Inflammatory macrophage treated with lipopolysaccharide for 4 hours (primary cell): ENCODE results near the gene OGFOD1.

Experiments used
- DNase-seq: peaks from one replicate; pipeline ENCODE4 v3.0.0-alpha.2; 2020

Gene OGFOD1

DNA sequence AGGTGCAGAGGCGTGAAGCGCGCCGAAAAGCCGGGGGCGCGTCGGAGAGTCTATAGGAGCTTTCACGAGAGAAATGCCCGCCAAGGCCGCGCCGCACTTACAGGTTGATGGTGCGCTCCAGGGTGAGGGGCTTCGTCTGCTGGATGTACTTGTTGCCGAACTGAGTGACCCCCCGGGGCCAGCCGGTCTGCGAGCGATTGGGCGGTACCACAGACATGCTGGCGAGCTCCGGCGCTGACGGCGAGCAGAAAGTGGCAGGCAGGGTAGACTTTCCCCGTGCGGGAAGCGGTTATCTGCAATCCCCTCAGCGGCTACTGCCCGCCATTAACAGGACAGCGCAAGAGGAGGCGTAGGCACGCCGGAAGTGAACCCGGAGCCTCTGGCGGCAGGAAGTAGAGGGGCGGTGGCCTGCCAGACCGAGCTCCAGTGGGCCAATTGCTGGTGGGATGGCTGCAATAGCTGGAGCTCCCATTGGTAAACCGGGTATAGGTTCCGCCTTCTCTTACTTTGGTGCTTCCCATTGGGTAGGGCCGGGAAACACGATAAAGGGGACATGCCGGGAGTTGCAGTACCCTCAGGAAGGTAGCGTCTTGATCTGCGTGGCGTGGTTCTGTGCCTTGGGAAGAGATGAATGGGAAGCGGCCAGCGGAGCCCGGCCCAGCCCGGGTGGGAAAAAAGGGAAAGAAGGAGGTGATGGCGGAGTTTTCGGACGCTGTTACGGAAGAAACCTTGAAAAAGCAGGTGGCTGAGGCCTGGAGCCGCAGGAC is at the start of gene OGFOD1, which contains the start of gene NUDT21:
OGFOD1 (plus strand) TSS at position 569 of the 767 bp plus-strand sequence; CDS start at position 628, 59 bp downstream.
NUDT21 (minus strand) TSS at position 347 of the 767 bp plus-strand sequence; CDS start at position 217, 130 bp downstream.
- peak; percentile 99 for DNase-seq

DNA sequence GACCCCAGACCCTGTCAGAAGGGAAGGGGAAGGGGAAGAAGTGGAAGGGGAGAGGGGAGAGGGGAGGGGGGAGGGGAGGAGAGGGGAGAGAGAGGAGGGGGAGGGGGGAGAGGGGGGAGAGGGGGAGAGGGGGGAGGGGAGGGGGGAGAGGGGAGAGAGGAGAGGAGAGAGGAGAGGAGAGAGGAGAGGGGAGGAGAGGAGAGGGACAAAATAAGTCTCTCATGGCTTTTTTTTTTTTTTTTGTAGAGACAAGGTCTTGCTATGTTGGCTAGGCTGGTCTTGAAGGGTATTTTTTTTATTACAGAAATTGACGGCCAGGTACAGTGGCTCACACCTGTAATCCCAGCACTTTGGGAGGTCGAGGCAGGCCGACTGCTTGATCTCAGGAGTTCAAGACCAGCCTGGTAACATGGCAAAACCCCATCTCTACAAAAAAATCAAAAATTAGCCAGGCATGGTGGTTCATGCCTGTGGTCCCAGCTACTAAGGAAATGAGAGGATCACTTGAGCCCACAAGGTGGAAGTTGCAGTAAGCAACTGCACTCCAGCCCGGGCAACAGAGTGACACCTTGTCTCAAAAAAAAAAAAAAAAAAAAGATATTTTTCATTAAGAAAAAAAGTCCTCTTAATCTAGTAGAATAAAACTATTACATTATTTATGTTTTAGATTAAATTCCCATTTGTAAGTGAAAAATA is 45.2 kb upstream of the OGFOD1 start:
- DNase-seq = no peak

DNA sequence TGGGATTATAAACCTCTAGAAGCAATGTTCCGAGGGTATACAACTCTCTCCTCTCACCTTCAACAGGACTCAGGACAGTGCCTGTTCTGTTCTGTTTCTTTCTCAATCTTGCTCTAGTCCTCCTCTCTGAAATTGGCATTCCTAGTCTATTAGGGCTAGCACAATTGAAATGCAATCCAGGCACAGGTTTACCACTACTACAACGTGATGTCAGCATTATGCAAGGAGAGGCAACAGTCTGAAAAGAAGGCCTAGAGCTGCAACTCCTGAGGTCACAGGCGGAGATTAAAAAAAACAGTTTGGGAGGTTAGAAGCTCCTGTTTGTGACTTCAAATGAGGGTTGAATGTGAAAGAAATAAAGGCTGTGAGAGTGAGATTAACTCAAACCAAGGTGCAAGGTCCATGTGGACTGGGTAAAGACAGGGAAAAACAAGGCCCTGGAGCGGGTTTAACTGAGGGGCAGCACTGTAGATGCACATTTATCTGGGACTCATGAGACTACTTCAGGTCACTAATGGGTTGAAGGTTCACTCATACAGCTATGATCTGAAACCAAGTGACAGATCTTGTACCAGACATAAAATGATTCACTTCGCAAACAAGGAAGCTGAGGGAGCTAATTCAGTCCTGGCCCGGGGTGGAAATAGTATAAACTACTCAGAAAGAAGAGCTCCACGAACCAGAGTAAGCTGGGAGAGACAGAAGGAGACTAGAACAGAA is 42.8 kb upstream of the OGFOD1 start:
- peak; percentile 35 for DNase-seq

DNA sequence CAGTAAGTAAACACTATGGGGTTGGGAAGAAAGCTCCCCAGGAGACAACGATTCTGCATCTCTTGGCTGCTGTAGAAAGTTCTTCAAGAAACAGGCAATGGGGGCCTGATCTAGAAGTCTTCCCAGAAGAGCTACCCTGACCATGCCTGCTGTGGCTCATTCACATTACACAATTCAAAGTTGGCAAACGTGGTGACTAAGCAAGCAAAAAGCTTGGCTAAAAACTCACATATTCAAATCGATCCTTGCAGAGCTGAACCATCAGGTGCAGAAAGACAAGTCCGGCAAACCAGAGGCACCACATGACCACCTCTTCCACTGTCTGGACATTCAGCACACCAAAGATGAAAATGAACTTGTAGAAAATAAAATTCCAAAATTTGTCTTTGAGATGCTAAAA is 42.2 kb upstream of the OGFOD1 start:
- DNase-seq = peak; percentile 67

DNA sequence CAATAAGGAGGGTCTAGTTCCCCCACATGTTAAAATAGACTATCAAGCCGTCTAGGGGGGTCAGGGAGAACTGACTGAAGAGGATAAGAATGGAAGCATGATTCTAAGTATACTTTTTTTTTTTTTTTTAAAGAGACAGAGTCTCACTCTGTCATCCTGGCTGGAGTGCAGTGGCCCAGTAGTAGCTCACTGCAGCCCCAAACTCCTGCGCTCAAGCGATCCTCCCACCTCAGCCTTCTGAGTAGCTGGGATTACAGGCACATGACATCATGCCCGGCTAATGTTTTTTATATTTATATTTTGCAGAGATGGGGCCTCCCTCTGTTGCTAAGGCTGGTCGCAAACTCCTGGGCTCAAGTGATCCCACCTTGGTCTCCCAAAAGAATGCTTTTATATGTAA is 40.2 kb upstream of the OGFOD1 start:
- no peak for DNase-seq

DNA sequence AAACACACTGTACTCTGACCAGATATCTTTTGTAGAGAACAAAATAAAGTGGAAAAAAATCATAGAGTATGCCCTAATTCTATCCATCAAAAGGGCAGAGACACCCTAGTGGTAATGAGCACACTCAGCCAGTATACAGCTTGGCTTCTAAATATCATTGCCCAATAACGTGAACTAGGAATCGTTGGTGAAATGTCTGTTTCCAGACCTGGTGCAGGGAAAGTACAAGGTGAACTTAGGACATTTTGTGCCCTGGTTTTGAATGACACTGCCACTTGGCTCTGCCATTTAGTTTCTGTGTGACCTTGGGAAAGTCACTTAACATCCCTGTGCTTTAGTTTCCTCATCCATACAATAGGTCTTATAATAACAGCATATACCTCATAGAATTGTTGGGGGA is 39.7 kb upstream of the OGFOD1 start:
- no peak for DNase-seq

DNA sequence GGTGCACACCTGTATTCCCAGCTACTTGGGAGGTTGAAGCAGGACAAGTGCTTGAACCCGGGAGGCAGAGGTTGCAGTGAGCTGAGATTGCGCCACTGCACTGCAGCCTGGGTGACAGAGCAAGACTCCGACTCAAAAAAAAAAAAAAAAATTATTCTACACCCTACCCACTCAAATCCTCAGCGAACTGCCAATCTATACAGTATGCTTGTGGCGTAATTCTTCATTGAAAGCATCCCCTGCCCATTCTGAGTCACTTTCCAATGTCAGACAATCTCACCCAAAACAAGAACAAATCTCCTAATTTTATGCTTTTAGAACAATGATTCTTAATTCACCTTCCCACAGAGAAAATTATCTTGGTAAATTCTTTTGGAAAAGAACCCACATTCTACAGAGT is 38.0 kb upstream of the OGFOD1 start:
- peak; percentile 45 for DNase-seq

DNA sequence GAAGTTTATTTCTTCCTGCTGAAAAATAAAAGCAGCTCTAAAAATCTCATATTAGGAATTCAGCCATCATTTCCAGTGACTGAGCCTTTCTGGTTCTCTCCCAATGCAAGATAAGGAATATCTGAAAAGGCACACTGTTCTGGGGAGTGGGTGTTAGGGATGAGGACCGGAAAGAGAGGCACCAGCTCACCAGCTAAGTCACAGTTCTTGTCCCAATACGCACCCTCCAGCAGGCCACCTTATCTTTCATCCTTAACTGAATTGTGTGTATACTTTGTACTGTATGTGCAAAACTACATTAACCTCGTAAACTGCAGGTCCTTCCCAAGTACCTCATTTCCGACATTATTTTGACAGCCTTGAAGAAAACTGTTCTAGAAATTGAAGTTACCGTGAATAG is 37.0 kb upstream of the OGFOD1 start:
- DNase-seq = no peak

DNA sequence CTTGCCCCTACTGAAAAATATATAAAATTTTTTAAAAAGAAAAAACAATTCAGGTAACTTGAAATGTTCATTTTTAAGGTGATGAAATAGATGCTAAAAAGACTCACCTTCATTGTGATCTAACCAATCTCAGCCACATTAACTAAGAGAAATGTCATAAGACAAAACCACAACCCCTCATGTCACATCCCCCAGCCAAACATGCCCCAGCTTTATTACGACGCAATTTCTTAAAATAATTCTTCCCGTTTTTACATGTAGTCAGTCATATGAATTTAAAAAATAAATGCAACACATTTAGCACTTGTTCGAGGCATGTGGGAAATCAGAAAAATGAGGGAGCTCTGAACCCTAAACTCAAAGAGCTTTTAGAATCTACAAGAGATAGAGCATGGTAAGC is 35.5 kb upstream of the OGFOD1 start:
- peak; percentile 72 for DNase-seq

DNA sequence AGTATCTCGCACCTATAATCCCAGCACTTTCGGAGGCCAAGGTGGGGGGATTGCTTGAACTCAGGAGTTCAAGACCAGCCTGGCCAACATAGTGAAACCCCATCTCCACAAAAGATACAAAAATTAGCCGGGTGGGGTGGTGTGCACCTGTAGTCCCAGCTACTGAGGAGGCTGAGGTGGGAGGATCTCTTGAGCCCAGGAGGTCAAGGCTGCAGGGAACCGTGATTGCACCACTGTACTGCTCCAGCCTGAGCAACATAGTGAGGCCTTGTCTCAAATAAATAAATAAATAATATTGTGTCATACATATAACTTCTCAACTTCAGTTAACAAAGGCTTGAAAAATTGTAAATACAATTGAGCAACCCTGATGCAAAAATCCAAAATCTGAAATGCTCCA is 34.2 kb upstream of the OGFOD1 start:
- no peak for DNase-seq

DNA sequence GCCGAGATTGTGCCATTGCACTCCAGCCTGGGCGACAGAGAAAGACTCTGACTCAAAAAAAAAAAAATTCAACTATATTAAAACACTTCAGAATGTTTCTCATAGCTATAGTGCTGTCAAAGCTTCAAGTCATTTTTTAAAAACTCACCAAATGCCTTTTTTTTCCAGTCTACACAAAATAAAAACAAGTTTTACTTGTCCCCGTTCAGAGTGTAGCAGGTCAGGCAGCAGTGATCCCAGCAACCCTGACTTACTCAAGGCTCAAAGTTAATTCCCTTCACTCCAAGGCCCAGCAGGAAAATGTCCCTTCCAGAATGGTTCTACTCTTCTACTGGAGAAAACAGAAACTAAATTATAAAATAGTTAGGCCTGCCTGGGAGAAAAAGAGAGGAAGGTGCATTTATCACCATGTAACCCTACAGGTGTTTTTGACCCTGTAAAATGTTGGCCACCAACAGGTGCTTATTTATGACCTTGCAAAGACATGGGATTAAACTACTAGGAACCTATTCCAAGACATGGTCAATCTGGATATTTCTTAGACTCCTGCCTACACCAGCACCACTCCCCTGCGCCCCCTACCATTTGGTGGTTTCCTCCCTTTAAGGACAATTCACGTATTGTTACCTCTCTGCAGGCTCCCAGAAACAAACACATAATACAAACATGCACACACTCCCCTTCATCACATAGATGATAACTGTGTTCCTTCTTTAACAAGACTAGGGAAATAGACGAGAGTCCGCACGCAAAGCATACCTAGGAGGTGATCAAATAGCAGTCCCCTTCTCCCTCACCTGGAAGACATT is 31.4 kb upstream of the OGFOD1 start:
- DNase-seq = no peak

DNA sequence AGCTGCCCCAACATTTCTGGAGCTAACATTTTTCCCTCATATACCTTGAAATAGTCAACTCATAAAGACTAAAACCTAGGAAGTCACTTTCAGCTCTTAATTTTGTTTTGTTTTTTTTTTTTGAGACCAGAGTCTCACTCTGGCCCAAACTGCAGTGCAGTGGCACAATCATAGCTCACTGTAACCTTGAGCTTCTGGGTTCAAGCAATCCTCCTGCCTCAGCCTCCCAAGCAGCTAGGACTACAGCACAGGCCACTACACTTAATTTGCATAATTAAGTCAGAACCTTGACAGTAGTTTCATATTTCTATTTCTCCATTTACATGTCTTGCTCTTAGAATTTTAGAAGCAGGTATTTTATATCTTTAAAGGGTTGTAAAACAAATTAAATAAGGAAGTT is 30.7 kb upstream of the OGFOD1 start:
- DNase-seq = no peak

DNA sequence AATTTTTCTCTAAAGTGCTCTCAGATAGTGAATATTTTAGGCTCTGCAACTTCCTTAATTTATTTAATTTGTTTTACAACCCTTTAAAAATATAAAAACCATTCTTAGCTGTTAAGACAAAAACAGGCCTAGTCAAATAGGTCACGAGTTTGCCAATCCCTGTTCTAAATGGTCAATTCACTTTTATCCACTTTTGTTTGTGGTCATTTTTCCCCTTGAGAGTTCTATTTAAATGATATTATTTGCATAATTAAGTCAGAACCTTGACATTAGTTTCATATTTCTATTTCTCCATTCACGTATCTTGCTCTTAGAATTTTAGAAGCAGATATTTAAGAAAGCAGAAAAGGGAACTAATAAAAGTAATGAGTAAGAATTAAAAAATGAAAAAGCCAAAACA is 30.0 kb upstream of the OGFOD1 start:
- DNase-seq = peak; percentile 63

DNA sequence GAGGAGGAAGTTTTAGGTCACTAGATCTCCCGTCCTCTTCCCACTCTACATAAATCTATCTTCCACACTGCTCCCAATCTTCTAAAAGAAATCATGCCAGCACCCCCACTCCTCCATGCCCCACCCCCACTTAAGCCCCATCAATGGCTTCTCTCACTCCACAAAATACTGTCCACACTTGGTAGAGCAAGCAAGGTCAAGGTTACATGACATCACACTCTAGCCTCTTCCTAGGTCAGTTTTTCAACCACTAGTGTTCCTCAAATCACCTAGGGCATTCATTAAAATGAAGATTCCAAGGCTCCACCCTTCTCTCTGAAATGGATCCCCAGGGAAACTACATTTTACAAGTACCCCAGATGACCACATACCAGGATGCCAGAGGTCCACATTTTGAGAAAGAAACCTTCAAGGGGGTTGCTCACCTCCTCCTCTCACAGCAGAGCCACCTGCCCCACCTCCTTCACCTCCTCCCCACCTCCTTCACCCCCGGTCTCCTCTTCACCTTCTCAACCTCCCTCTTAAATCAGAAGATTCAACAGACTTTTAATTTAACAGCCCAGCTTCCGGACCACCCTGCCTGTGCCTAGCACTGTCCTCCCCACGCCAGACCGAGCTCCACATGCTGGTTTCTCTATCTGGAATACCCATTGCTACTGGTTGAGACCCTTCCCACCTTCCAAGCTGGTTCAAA is 29.2 kb upstream of the OGFOD1 start:
- no peak for DNase-seq

DNA sequence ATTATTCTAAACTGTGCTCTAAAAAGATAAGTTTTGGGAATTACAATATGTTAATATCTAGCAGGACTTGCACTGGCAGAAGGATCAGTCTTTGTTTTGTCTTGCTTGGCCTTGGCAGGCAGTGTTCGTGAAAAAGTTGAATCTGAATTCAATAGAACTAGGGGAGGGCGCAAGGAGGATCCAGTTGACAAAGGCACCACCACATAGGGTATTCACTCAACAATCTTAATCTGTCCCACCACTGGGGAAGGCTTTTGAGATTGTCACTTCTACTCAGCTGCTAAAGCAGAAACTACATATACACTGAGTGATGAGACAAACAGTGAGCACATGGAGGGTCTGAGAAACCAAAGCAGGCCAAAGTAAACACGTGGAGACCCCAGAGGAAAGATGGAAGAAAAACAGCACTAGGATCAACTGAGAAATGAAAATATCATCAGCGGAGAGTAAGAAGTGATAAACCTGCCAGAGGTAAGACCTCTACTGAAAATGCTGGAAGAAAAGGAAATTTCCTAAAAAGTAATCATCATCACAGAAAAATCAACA is 28.4 kb upstream of the OGFOD1 start:
- DNase-seq = no peak

DNA sequence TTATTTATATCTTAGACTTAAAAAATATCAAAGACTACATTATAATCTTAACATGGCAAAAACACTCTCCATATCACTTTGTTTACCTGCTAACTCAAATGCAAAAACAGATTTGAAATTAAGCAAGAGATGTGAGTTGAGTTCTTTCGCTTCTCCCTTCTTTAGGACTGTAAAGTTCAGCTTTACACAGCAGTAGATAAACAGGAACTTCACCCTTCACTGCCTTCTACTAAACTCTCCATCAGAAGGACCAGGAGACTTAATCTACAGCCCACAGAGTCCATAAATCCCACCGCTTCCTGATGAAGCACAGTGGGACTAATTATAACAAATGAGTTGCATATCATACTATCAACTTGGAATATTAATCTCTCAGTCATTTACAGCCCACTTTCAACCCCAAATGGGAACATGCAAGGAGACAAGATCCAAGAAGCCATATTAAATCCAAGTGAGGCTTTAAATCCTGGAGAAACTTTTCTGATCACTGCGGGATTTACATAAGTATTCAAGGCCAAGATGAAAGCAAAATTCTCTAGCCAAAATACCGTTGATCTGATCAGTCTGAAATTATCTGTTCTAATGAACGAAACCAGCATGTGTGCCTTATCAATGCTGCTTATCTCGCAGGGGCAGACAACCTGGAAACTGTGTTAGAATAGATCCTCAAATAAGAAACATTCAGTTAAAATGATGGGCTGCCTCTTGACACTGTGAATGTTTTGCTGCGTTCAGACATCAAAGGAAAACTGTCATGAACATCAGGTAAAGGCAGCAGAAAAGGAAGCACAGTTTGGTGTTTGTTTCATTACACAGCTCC is 27.6 kb upstream of the OGFOD1 start:
- peak; percentile 72 for DNase-seq

DNA sequence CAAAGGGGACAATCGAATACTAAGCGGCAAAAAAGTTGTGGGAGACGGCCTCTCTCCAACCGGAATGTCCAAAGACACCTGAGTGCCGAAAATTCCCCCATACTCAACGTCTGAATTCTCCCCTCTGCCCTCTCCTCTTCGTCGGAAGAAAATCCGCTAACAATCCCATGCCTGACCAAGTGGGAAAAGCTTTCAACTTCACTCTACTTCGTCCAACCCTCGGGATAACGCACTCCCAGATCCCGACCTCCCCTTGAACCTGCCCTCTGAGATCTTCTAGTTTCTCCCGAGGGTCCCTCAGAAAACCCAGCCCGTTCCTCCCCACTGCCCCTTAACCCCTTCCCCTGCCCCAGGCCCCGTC is 27.0 kb upstream of the OGFOD1 start:
- DNase-seq = no peak

DNA sequence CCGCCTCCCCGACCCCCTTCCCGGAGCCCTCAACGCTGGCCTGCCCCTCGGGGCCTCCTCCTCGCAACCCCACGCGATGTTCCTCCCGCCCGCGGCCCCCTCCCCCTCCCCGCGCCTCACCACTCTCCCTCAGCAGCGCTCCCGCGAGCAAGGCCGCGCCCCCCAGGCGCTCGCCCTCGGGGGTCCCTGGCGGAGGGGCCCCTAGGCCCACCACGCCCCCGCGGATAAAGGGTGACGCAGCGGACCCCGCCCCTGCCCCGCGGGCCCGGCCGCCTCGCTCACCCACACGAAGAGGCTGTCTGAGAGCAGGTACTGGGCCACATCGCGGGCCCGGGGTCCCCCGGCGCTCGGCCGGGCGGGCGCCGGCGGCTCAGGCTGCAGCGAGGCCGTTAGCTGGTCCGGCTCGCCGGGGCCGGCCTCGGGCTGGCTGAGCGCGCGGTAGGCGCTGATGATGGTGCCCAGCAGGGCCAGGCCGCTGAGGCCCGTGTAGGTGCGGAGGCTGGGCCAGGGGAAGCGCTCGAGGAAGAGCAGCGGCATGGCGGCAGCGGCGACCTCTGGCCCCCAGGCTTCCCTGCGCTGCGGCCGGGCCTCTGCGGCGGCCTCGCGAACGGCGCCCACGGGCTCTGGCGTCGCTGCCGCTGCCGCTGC is 26.4 kb upstream of the OGFOD1 start:
- no peak for DNase-seq

DNA sequence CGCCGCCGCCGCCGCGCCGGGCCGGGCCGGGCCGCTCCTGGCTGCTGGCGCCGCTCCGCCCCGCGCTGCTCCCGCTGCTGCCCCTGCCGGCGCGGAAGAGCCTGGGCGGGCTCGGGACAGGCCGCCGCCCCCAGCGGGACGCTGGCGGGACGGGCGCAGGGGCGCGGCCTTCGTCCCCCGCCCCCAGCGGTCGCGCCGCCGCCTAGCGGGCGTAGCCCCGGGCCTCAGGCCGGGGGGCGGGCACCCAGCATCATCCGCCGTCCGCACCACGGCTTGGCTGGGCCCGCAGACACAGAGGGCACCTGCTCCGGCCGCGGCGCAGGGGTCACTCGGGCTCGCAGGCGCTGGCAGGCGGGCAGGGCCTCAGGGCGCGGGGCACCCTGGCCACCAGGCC is 25.9 kb upstream of the OGFOD1 start, which contains the start of gene AMFR:
AMFR (minus strand) TSS at position 107 of the 394 bp plus-strand sequence. CDS start 218 bp downstream, outside the sequence.
- peak; percentile 92 for DNase-seq

DNA sequence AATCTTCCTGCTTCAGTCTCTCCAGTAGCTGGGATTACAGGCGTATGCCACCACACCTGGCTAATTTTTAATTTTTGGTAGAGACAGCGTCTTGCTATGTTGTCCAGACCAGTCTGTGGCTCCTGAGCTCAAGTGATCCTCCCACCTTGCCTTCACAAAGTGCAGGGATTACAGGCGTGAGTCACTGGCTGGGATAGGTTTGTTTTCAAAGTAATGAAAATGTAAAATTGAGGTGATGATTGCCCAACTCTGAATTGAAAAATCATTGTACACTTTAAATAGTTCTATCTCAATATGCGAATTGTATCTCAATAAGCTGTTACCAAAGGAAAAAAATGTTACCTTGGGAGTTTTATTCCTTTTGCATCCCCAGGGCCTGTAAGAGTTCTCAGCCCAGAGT is 24.8 kb upstream of the OGFOD1 start:
- no peak for DNase-seq
